AG09309 (cell line): Measurements from ENCODE around the gene RXRB.
A peak's percentile ranks its signal among the peaks of the same experiment; 100 is the strongest.

ENCODE experiments used
- DNase-seq: peaks from one replicate; pipeline ENCODE4 v3.0.0-alpha.2; 2010; ENCODE audit warnings: low read depth
- H3K4me3 ChIP-seq: 2 replicates; pipeline ENCODE4 v1.5.1; 2011; ENCODE audit warnings: mild to moderate bottlenecking, low read depth, low read length, moderate library complexity; ENCODE audit not compliant: control insufficient read depth
- TF ChIP-seq, protein P1 (sequence below): IDR thresholded peaks from 2 replicates; pipeline ENCODE4 v1.5.1; 2011; ENCODE audit warnings: mild to moderate bottlenecking, low read depth, low read length, inconsistent platforms; ENCODE audit not compliant: insufficient read depth, control insufficient read depth; ENCODE audit errors: missing control alignments

Gene RXRB

DNA sequence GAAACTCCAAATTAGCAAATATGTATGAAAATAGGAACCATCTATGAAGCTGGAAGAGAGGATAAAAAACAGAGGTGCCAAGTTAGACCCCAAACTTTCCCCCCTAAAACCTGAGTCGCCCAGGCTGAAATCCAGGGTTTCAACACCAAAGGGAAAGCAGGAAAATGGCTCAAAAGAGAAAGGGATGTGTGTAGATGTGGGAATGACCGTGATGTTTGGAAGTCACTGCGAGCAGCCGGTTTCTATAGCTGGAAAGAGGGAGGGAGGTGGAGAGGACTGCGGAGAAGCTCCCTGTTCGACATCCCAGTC, 12.3 kb upstream of the RXRB start:
- H3K4me3 ChIP-seq: peak overlapping the region; percentile 54
- DNase-seq: no peak
- TF ChIP-seq, protein P1, sequence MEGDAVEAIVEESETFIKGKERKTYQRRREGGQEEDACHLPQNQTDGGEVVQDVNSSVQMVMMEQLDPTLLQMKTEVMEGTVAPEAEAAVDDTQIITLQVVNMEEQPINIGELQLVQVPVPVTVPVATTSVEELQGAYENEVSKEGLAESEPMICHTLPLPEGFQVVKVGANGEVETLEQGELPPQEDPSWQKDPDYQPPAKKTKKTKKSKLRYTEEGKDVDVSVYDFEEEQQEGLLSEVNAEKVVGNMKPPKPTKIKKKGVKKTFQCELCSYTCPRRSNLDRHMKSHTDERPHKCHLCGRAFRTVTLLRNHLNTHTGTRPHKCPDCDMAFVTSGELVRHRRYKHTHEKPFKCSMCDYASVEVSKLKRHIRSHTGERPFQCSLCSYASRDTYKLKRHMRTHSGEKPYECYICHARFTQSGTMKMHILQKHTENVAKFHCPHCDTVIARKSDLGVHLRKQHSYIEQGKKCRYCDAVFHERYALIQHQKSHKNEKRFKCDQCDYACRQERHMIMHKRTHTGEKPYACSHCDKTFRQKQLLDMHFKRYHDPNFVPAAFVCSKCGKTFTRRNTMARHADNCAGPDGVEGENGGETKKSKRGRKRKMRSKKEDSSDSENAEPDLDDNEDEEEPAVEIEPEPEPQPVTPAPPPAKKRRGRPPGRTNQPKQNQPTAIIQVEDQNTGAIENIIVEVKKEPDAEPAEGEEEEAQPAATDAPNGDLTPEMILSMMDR: no peak

DNA sequence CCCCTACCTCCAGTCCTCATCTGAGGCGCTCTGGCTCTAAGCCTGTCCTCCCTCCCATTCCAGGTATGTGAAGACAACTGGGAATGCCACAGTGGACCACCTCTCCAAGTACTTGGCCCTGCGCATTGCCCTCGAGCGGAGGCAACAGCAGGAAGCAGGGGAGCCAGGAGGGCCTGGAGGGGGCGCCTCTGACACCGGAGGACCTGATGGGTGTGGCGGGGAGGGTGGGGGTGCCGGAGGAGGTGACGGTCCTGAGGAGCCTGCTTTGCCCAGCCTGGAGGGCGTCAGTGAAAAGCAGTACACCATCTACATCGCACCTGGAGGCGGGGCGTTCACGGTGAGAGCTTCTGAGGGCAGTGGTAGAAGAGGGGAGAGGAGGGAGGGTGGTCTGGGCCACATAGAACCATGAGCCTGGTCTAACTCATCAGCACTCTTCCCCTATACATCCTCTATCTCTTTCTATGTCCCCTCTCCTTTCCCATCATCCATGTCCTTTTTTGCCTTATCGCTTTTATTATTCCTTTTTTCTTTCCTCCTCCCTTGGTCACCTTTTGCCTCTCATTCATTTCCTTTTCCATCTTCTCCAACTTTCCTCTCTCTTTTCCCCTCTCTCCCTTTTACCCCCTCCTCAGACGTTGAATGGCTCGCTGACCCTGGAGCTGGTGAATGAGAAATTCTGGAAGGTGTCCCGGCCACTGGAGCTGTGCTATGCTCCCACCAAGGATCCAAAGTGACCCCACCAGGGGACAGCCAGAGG, 11.4 kb upstream of the RXRB start:
- H3K4me3 ChIP-seq: no peak overlapping the region
- DNase-seq: no peak
- TF ChIP-seq, protein P1: no peak

GRCh38 chr6:33211136-33211535, 10.7 kb upstream of the RXRB start:
- no peak overlapping the region for H3K4me3 ChIP-seq
- TF ChIP-seq, protein P1: no peak
- DNase-seq: no peak

DNA sequence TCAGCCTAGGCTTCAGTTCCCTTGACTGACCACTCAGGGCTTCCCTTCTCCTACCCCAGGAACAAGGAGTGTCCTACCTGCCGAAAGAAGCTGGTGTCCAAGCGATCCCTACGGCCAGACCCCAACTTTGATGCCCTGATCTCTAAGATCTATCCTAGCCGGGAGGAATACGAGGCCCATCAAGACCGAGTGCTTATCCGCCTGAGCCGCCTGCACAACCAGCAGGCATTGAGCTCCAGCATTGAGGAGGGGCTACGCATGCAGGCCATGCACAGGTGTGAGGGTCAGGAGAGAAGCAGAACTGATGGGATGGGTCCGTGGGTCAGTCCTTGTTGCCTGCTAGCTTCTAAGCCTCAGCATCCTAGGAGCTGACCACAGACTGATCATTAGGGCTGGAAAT, 9.4 kb upstream of the RXRB start:
- TF ChIP-seq, protein P1: no peak
- H3K4me3 ChIP-seq: no peak overlapping the region

DNA sequence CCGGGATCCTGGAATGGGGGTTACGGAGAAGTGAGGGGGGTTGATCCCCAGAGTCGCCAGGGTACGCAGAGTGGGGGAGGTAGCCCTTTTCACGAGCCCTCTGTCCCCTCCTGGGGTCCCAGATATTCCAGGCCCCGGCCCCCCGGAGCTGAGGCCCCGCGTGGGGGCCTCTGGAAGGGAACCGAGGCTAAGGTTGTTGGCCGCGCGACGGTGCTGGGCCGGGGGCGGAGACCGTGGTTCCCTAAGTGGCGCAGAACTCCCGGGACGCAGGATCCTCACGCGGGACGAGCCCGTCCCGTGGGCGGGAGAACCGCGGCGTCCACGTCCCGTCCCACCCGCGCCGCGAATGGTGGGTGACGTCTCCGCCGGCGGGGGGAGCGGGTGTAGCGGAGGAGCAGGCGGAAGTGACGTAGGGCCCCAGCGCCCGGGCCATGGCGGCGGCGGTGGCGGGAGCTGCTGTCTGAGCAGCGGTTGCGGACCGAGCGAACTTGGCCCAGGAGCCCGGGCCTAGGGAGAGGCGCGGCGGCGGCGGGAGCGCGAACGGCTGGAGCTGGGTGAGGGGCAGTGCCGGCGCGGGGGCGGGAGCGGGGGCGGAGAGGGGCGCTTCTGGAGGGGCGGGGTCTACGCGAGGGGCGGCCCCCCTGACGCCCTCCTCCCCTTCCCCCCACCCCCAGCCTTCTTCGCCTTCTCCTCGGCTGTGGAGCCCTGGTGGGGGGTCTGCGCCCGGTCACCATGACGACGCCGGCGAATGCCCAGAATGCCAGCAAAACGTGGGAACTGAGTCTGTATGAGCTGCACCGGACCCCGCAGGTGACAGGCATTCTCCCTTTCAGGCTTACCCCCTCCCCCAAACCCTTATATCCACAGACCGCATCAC, 7.9 kb upstream of the RXRB start, which contains the start of gene RING1:
RING1 (plus strand) TSS at position 410 of the 877 bp plus-strand sequence; CDS start at position 733, 323 bp downstream.
- peak within 1 kb of the TSS; percentile 56 for H3K4me3 ChIP-seq
- DNase-seq: peak; percentile 31
- TF ChIP-seq, protein P1: no peak

More for the DNA sequence above, 9.4 kb upstream of the RXRB start:
- no peak for DNase-seq

- no peak for DNase-seq
- TF ChIP-seq, protein P1: no peak
Measured at GRCh38 chr6:33207552-33208090, 7.2 kb upstream of the RXRB start.

More at GRCh38 chr6:33207552-33208090, 7.2 kb upstream of the RXRB start:
- H3K4me3 ChIP-seq: peak overlapping the region; percentile 56
